ENCODE results near the gene MCIDAS.

GRCh38 chr5:55232985-55233928, 6.1 kb upstream of the MCIDAS start, which contains the start of gene CCNO:
- TF ChIP-seq CTCF (IDR thresholded peaks at IDR 0.05), result no peak
- TF ChIP-seq POLR2AphosphoS5 (IDR thresholded peaks at IDR 0.05; ENCODE audit: low read depth, low read length), result peak; percentile 19; the same call in 1 of the 2 replicates

Measured in Panc1 (cell line).